GM19372 (cell line): ENCODE data around the gene CAPN14.

Experiments
- ATAC-seq: cut with Tn5 transposase; IDR thresholded peaks from one replicate; pipeline ENCODE4 v1.9.1; 2021; ENCODE audit warnings: mild to moderate bottlenecking, low read depth, moderate library complexity; ENCODE audit not compliant: unreplicated experiment

The CAPN14 gene, protein sequence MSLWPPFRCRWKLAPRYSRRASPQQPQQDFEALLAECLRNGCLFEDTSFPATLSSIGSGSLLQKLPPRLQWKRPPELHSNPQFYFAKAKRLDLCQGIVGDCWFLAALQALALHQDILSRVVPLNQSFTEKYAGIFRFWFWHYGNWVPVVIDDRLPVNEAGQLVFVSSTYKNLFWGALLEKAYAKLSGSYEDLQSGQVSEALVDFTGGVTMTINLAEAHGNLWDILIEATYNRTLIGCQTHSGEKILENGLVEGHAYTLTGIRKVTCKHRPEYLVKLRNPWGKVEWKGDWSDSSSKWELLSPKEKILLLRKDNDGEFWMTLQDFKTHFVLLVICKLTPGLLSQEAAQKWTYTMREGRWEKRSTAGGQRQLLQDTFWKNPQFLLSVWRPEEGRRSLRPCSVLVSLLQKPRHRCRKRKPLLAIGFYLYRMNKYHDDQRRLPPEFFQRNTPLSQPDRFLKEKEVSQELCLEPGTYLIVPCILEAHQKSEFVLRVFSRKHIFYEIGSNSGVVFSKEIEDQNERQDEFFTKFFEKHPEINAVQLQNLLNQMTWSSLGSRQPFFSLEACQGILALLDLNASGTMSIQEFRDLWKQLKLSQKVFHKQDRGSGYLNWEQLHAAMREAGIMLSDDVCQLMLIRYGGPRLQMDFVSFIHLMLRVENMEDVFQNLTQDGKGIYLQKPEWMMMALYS

DNA sequence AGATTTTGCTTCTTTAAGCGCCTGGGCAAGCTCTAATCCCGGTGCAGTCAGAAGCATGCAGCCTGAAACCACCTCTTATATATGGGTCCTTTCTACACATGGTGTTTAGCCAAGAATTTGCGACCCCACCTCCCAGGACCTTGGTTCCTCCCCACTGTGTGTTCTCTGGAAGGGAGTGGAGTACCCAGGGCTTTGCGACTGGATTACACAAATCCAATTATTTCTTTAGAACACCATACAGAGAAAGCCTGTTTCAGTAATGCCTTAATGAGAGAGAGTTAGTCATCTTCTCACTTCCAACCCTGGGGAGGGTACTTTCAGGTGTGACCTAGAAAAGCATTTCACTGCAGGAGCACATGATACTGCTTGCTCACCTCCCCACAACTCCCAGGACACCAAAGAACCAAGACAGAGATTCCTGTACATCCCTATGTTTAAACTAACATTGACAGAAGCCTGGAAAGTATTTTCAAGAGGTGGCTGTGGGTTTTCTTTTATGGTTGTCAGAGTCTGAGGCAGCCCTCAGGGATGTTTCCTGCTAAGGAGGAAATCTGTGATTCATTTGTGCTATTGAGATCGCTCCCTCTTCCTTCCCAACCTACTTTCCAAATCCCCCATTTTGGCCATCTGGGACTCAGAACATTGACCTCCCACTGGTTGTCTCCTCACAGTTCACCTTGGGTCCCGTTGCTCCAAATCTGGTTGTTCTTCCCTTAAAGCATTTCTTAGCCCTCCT lies at the start of gene CAPN14:
TSS of gene CAPN14 (minus strand) at position 51 of the 736 bp plus-strand sequence. CDS start 12,068 bp downstream, outside the sequence.
- ATAC-seq, result no peak

DNA sequence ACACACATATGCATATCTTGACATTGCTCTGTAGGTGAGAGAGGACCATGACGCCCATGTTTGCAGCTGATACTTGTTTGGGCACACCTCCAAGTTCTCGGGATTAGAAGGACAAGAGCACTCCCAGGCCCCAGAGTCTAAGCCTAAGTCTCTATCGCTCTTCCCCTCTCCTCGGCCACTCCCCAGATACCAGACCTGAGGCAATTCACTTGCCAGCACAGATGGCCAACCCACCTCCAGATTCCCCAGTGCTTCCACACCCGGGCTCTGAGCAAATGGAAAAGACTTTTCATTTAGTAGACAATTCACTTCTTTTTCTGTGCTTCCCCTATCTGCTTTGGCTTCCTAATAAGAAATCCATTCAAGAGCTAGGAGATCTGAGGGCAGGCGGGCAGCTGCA lies 49.5 kb upstream of the CAPN14 start:
- ATAC-seq, result no peak

DNA sequence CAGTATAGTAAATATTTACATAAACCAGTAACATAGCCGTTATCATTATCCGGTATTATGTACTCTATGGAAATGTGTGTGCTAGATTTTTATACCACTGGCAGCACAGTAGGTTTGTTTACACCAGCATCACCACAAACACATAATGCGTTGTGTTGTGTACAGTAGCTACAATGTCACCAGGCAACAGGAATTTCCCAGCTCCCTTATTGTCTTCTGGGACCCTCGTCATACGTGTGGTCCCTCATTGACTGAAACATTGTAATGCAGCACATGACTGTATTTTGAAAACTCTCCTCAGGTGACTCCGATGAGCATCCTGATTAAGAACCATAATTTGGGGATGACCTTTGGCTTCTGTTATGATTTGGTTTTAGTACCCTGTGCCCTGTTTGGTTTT lies 47.9 kb upstream of the CAPN14 start:
- ATAC-seq, result no peak

DNA sequence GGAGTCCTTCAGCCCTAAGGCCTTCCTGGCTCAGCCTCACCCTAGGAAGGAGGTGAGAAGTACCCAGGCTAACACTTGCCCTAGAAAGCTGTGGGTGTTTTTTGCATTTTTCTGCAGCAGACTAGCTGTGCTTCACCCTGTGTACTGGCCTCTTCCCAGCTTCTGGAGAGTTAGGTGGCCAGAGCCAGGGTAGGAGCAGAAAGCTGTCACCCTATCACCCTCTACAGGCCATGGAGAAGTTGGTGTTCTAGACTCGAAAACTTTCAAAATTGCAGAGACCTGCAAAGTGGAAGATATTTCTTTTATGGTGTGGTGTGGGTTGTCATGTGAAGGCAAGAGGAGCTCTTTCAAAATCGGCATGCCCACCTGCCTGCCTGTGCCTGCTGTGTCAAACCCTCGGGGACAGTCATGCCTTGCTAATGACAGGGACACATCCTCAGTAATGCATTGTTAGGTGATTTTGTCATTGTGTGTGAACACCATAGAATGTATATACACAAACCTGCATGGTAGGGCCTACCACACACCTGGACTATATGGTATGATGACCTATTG lies 46.4 kb upstream of the CAPN14 start:
- no peak for ATAC-seq

DNA sequence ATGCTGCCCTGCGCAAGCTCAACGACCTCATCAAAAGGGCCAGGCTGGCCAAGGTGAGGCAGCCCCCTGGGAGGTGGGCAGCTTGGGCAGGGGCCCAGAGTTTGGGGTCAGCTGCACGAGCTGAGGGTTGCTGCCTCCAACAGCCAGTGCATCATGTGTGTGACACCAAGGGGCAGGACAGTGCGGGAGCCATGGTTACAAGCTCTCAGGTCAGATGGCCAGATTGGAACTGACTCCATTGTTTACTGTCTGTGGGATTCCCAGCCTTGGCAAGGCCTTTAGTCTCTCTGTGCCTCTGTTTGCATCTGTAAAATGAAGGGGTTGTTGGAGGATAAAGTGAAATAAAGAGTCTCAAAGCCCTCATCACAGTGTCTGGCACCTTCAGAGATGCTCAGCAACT lies 43.6 kb upstream of the CAPN14 start:
- no peak for ATAC-seq

DNA sequence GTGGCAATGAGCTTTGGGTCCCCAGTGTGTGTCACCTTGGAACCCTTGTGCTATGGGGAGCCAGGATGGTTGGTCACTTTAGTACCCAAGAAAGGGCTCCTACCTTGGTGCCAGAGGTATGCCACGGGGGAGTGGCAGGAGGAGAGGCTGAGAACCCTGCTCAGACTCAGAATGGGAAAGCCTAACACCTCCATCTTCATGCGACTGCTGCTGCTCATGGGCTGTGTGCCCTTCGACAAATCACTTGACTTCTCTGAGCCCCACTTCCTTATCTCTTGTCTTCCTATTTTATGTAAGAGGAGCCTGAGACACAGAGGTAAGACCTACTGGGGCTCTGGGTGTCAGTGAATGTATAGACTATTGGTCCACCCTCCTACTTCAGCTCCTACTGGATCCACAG lies 41.8 kb upstream of the CAPN14 start:
- no peak for ATAC-seq

DNA sequence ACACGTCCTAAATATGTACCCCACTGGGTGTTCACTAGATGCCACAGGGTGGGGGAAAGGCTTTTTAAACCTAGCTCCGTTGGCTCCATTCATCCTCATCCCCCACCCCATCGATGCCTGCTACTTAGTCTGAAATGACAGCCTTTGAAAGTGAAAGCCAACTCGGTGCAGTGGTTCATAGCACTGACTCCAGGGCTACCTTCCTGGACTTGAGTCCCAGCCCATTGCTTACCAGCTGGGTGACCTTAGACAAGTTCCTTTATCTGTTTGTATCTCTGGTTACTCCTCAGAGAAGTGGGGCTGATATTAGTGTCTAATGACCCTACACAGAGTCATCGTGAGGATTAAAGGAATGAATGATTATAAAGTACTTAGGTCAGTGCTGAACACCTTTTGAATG lies 41.0 kb upstream of the CAPN14 start:
- ATAC-seq, result peak; percentile 51

DNA sequence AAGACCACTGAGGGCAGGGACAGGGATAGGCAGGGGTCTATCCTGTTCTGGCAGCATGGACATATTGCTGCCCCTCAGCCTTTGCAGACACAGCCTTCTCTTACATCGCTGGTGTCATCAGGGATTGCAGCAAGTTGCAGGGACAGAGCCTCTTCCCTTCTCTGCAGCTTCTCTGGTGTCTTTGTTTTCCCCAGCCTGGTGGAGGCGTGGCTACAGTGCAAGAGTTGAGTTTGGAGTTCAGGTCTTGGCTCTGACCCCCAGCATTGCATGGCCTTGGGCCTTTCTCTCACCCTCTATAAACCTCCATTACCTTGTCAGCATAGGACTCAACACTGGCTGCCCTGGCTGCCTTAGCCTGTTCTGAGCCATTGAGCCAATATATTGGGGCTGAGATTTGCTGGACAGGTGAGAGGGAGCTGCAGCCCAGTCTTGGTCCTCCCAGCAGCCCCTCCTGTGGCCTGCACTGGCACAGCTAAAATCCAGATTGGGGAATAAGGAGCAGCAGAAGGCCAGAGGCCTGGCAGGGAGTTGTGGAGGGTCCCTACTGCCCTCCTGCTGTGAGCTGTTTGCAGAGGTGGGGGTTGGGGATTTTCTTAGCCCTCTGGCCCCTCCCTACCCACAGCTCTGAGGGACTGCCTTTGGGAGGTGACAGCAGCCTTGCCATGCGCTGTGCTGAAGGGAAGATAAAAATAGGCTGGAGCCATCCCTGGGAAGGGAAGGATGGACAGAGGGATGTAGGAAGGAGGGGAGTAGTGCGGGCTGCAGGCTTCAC lies 39.5 kb upstream of the CAPN14 start:
- no peak for ATAC-seq

DNA sequence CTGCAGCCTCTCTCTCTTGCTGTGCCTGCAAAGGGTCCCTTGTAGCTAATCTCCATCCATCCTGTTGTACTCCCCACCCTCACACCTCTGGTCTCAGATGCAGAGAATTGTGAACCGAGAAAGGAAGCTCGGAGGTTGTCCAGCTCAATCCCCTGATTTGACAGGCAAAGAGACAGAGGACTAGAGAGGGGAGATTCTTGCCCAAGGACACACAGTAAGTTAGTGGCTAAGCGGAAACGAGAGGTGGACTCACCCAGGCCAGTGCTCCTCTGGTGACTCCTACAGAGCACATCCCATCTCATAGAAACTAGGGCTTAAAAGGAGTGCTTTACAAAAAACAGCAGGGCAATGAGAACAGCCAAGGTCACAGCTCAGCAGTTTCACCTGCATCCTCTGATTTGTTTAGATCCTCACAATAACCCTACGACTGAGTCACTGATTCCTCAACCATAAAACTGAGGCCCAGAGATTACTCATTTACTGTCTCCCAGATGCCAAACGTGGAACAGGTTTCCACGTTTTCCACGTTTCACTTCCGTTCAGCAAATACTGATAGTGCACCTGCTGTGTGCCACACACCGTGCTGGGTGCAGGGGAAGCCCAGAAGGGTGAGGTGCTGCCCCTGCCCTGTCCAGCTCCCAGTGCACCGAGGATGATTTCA lies 38.7 kb upstream of the CAPN14 start:
- ATAC-seq, result no peak

DNA sequence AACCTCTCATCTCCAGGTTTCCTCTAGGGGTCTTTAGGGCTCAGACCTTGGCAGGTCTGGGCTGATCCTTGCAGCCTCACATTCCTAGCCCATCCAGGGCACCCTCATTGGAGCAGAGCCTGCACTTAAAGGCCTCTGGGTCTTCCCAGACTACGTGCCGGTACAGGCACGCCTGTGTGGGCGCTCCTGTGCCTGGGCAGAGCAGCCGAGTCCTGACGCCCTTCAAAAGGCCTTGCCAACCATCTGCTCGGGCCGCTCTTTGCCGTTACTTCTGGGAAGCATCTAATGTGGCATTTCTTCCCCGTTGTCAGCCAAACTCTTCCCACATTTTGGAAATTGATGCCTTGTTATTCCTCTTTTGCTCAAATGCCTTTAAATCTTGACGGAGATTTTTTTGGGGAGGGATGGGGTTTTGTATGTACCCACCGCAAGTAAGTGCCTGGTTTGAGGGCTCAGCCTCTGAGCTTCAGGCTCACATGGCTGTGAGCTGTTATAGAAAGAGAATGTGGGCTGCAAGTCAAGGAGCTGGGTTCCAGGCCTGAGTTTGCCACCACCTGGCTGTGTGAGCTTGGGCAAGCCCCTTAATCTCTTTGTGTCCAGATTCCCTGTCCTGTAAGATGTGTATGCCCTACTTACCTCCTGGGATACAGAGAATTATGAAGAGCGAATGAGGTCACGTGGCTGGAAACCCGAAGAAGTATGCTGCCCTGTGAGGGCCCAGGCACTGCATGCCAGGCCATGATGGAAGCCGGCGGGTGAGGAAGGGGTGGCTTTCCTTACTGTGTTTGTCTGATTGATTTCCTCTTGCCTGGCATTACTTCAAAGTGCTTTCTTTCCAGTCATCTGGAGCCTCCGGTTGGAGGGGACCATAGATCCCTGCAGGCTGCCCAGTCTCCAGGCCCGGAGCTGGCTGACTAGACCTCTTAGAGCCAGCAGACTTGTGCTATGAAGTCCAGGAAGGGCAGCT lies 37.2 kb upstream of the CAPN14 start:
- no peak for ATAC-seq

DNA sequence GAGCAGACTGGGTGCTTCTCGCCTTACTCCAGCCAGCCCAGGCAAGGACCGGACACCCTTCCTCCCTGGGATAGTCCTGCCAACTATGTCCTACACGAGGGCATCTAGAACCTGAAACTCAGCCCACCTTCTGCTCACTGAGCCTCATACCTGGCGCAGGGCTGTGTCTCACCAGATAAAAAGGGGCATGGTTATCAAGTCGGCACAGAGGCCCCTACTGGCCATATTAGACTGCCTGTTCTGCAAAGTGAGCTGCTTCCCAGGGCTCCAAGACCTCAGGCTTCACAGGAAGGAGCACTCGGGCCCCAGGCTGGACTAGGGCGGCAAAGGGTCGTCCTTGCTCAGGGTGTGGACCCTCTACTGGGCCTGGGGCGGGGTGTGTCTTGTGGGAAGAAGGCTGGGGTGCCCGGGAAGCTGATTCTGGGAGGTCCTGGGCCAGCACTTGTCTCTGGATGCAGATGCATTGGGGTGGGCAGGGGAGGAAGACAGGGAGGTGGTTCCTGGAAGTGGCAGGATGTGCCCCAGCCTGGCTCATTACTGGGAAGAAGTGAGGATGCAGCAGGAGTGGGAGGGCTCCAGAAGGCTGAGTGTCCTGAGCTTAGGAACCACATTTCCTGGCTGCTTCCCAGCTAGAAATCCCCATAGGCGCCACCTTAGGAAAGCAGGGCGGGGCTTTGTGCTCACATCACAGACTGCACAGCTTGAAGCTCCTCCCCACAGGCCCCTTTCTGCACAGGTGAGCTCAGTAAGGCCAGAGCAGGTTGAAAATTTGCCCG lies 36.2 kb upstream of the CAPN14 start:
- no peak for ATAC-seq

DNA sequence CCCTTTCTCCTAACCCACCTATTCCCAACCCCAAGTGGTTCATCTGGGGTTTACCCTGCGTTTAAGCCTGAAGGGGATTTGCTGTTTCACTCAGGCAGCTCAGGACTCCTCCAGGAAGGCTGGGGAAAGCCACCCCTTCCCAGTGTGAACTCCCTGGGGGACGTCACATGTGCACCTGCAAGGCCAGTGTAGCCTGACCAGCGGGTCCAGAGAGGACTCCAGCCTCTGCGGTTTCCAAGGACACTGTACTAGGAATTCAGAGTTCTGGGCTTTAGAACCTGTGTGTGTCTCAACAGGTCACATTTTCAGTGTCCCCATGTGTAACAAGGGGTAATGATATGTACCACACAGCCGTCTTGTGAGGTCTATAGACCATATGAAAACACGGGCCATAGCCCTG lies 34.5 kb upstream of the CAPN14 start:
- ATAC-seq, result no peak

DNA sequence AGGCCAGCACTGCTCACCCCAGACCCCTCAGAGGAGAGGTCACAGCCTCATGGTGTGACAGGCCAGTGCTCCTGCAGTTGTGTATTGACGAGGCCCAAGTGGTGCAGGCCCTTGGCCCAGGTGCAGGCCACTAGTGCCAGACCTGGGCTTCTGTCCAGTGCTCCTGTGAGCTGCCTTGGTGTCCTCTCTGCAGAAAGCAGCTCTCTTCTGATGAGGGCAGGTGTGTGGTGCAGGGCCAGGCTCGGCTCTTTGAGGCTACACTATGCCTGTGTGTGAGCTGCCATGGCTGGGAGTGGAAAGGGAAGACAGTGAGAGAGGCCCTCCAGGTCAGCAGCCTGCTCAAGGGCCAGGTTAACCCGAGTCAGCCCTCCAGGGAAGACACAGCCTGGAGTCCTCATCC lies 33.7 kb upstream of the CAPN14 start:
- ATAC-seq, result no peak

DNA sequence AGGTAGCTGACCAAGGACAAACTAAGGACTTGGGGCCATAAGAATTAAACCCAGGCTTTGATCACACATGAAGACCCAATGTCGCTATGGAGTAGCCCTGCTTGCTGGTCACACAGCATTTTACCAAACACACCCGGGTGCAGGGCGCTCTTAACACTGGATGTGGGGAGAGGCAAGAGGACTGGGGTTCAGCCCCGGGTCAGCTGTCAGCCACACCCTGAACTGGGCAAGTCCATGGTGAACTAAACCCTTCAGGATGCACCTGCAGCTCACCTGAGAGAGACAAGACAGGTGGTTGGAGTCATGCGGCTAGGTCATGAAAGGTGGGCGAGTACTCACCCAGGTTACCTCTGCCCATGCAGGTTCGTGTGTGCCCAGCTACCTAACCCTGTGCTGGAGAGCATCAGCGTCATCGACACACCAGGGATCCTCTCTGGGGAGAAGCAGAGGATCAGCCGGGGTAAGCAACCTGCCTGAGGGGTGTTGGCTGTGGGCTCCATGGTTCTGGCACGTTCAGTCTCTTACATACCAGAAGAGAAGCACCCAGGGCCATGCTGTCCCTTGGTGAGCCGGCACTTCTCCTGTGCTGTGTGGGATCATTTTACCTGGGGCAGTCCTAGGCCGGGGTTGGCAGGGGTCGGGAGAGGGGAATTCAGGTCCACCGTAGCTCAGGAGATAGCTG lies 31.8 kb upstream of the CAPN14 start:
- no peak for ATAC-seq

DNA sequence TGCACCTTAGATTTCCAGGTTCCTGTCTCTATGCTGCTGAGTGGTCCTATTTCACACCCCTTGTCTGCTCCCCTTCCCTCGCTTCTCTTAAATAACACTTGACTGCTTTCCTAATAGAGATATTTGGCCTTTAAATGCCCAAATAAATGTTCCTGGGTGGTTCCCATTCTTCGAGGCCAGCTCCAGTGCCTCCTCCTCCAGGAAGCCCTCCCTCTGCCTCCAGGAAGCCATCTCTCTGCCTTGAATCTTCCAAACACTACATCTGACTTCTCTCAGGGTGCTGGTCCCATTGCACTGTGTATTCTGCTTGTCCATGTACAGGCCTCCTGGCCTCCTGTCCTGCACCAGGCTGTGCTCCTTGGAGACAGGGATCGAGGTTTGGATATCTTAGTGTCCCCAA lies 30.8 kb upstream of the CAPN14 start:
- ATAC-seq, result no peak

DNA sequence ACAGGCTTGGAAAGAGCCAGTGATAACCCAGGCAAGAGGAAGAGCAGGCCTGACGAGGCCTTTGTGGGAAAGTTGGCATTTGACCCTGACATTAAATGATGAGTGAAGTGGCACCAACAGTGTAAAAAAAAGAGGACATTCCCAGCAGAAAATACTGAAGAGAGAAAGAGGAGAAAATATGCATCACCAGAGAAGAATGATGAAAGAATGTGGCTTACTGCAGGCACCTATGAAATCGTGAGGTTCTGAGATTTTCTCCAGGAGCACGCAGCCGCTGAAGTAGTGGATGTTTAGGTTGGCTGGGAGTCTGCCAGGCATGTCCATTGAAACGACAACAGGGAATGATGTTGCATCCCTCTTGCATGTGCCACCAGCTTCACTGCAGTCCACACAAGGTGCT lies 30.4 kb upstream of the CAPN14 start:
- ATAC-seq, result no peak

DNA sequence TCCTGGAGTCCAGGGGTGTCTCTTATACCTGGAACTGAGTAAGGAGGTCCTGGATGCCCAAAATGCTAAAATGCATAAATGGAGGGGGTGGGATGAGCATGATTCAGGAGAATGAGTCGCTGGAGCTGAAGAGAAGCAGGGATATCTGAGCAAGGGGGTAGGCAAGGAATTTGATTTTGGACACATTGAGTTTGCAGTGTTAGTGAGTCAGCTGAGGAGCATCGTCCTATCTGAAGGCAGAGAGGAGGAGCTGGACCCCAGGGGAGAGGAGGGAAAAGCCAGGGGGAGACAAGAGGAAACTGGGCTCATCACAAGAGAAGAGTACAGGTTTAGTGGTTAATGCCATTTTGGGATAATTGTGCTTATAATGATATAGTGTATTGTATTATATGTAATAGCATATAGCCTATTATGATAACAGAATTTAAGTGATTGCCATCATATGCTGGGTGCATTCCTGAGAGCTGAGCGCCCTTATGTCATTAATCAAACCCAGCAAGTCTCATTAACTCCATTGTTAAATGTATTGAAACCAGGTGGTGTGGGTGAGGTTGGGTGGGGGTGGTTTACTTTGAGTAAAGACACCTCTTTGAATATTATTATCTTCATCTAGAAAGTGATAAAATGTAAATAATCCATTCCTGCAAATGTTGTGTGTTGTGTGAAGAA lies 29.0 kb upstream of the CAPN14 start:
- no peak for ATAC-seq
